GM23338 (cell line): ENCODE results near the gene SULT2B1. TPM values are rescaled to one million over a fixed set of nuclear protein-coding genes. Genes with fewer than 3 reads are reported as not detected.
"Not testable (repeated sequence)": the region's sequence is repeated elsewhere in the genome, so short reads cannot be mapped to it uniquely, and the experiment has no call there.

Source experiments
- ATAC-seq: fragments of 200-7000 bp; cut with Tn5 transposase; 3 replicates; pipeline ENCODE4 v1.9.1; 2020
- DNase-seq: peaks from one replicate; pipeline ENCODE4 v3.0.0-alpha.2; 2015; ENCODE audit warnings: low spot score
- H2AFZ ChIP-seq: fragments of 200-600 bp; sonication (generic); 2 replicates; pipeline ENCODE4 v1.8.0; 2016; ENCODE audit warnings: antibody characterized with exemption, mild to moderate bottlenecking, moderate library complexity
- H3F3A ChIP-seq: fragments of 200-600 bp; sonication (generic); replicated peaks from 2 replicates; pipeline ENCODE4 v1.8.0; 2017; ENCODE audit warnings: antibody characterized with exemption, mixed run types, low read depth
- H3K27ac ChIP-seq: fragments of 200-600 bp; sonication (generic); 2 replicates; pipeline ENCODE4 v1.6.1; 2016; ENCODE audit warnings: low read depth
- H3K27me3 ChIP-seq: fragments of 200-600 bp; sonication (generic); 2 replicates; pipeline ENCODE4 v1.8.0; 2016; ENCODE audit warnings: mild to moderate bottlenecking, mixed run types, moderate library complexity; ENCODE audit not compliant: insufficient read depth
- H3K36me3 ChIP-seq: fragments of 200-600 bp; sonication (generic); 2 replicates; pipeline ENCODE4 v1.8.0; 2016; ENCODE audit warnings: mild to moderate bottlenecking; ENCODE audit not compliant: insufficient read depth
- H3K4me1 ChIP-seq: fragments of 200-600 bp; sonication (generic); 2 replicates; pipeline ENCODE4 v1.8.0; 2016; ENCODE audit warnings: mild to moderate bottlenecking, moderate library complexity; ENCODE audit not compliant: insufficient read depth
- H3K4me2 ChIP-seq: fragments of 200-600 bp; sonication (generic); 2 replicates; pipeline ENCODE4 v1.7.1; 2017; ENCODE audit warnings: mixed run types
- H3K4me3 ChIP-seq: fragments of 200-600 bp; sonication (generic); 2 replicates; pipeline ENCODE4 v1.6.1; 2016; ENCODE audit warnings: mixed run types
- H3K79me2 ChIP-seq: fragments of 200-600 bp; sonication (generic); replicated peaks from 2 replicates; pipeline ENCODE4 v1.8.0; 2017; ENCODE audit warnings: mild to moderate bottlenecking; ENCODE audit not compliant: insufficient read depth
- H3K9me2 ChIP-seq: fragments of 200-600 bp; sonication (generic); 2 replicates; pipeline ENCODE4 v1.8.0; 2017; ENCODE audit not compliant: insufficient read depth
- H4K20me1 ChIP-seq: fragments of 200-600 bp; sonication (generic); replicated peaks from 2 replicates; pipeline ENCODE4 v1.8.0; 2017; ENCODE audit warnings: mild to moderate bottlenecking; ENCODE audit not compliant: insufficient read depth
- H3K27ac Mint-ChIP-seq: 2 replicates; pipeline ENCODE4 v1.8.0; 2020; ENCODE audit warnings: inconsistent platforms, mild to moderate bottlenecking, moderate library complexity, mixed read lengths
- H3K27me3 Mint-ChIP-seq: 3 replicates; pipeline ENCODE4 v1.8.0; 2022; ENCODE audit warnings: low read depth, mild to moderate bottlenecking, moderate library complexity, mixed read lengths, inconsistent platforms; ENCODE audit not compliant: insufficient read depth, poor library complexity
- H3K36me3 Mint-ChIP-seq: 3 replicates; pipeline ENCODE4 v1.8.0; 2021; ENCODE audit warnings: low read depth, mild to moderate bottlenecking, inconsistent platforms, moderate library complexity, mixed read lengths
- H3K4me1 Mint-ChIP-seq: 3 replicates; pipeline ENCODE4 v1.8.0; 2020; ENCODE audit warnings: mild to moderate bottlenecking, inconsistent platforms, mixed read lengths
- H3K4me3 Mint-ChIP-seq: 3 replicates; pipeline ENCODE4 v1.8.0; 2021; ENCODE audit warnings: moderate library complexity, mild to moderate bottlenecking, inconsistent platforms, mixed read lengths
- H3K9me3 Mint-ChIP-seq: 3 replicates; pipeline ENCODE4 v1.8.0; 2020; ENCODE audit warnings: moderate library complexity, mild to moderate bottlenecking, inconsistent platforms, mixed read lengths
- EZH2 ChIP-seq: fragments of 200-600 bp; sonication (generic); IDR thresholded peaks from one replicate; pipeline ENCODE4 v1.8.0; 2017; ENCODE audit warnings: antibody characterized with exemption, mild to moderate bottlenecking, low read depth; ENCODE audit not compliant: unreplicated experiment
- POLR2AphosphoS5 ChIP-seq: IDR thresholded peaks from 2 replicates; pipeline ENCODE4 v1.6.1; 2016; ENCODE audit warnings: antibody characterized with exemption, low read depth
- REST ChIP-seq: IDR thresholded peaks from one replicate; pipeline ENCODE4 v1.6.1; 2018; ENCODE audit warnings: antibody characterized with exemption; ENCODE audit not compliant: unreplicated experiment
- ZNF114 ChIP-seq: fragments of 250-450 bp; sonication (Bioruptor Pico); IDR thresholded peaks from 2 replicates; pipeline ENCODE4 v1.5.0; 2020; ENCODE audit warnings: mild to moderate bottlenecking, moderate library complexity
- ZNF331 ChIP-seq: fragments of 250-450 bp; sonication (Bioruptor Pico); IDR thresholded peaks from 2 replicates; pipeline ENCODE4 v1.5.0; 2020; ENCODE audit warnings: low read depth, mild to moderate bottlenecking, moderate library complexity
- ZNF462 ChIP-seq: fragments of 250-450 bp; sonication (Bioruptor Pico); IDR thresholded peaks from 2 replicates; pipeline ENCODE4 v1.5.0; 2020; ENCODE audit warnings: mild to moderate bottlenecking, moderate library complexity
- polyA plus RNA-seq: library from polyadenylated mRNA; unstranded; fragments of >200 nt; fragmentation: Nextera tagmentation; extraction: Ambion mirVana; gene quantifications from 2 replicates; pipeline ENCODE4 v1.2.1, GENCODE V29; 2016
- total RNA-seq: library from RNA; depleted of rRNA; stranded (reverse); fragments of >200 nt; shearing (Covaris generic); gene quantifications from 2 replicates; pipeline ENCODE4 v1.2.3, GENCODE V29; 2014

Gene SULT2B1
- total and polyA plus RNA-seq, 2 experiments from 2014 or later: 1.3 to 2.5 TPM

GRCh38 chr19:48537541-48537940 is 14.4 kb upstream of the SULT2B1 start (continued):
- TF ChIP-seq ZNF462 (no peak), POLR2AphosphoS5 (no peak), EZH2 (no peak), ZNF331 (CRISPR knock-in tag) (no peak), REST (no peak), ZNF114 (CRISPR knock-in tag) (no peak)

GRCh38 chr19:48538057-48538456 is 13.9 kb upstream of the SULT2B1 start:
- not testable (repeated sequence) for H3K27ac Mint-ChIP-seq, ATAC-seq, H3K4me2 ChIP-seq, H3K36me3 ChIP-seq, H3K9me3 Mint-ChIP-seq, H3K27me3 Mint-ChIP-seq, H3K4me1 ChIP-seq, H3K4me3 ChIP-seq, H3F3A ChIP-seq, H3K36me3 Mint-ChIP-seq, H3K4me3 Mint-ChIP-seq, H4K20me1 ChIP-seq, H2AFZ ChIP-seq, H3K9me2 ChIP-seq, H3K4me1 Mint-ChIP-seq, H3K79me2 ChIP-seq, H3K27ac ChIP-seq, H3K27me3 ChIP-seq, DNase-seq
